GM12872 (cell line): ENCODE data around the gene IRAK1.

Experiments
- CTCF ChIP-seq: IDR thresholded peaks from 3 replicates; pipeline ENCODE4 v1.5.1; 2011; ENCODE audit warnings: low read depth, mild to moderate bottlenecking, low read length, moderate library complexity; ENCODE audit not compliant: insufficient read depth

Gene IRAK1

GRCh38 chrX:153999359-154000037 is 20.2 kb downstream of the IRAK1 start:
- TF ChIP-seq CTCF: no peak

GRCh38 chrX:153995504-153995903 is 24.2 kb downstream of the IRAK1 start:
- TF ChIP-seq CTCF: no peak

- no peak for TF ChIP-seq CTCF
Measured at GRCh38 chrX:153993978-153994377, 25.7 kb downstream of the IRAK1 start.

GRCh38 chrX:153993079-153993478 is 26.6 kb downstream of the IRAK1 start:
- TF ChIP-seq CTCF: no peak

- no peak for TF ChIP-seq CTCF
Measured at GRCh38 chrX:153992180-153992579, 27.5 kb downstream of the IRAK1 start.

GRCh38 chrX:153991013-153991580 is 28.6 kb downstream of the IRAK1 start:
- TF ChIP-seq CTCF: no peak

GRCh38 chrX:153989973-153990655 is 29.6 kb downstream of the IRAK1 start:
- no peak for TF ChIP-seq CTCF
